ENCODE measurements around the gene GP1BB.

GP1BB gene

GRCh38 chr22:19766511-19767426 lies 43.4 kb downstream of the GP1BB start:
- no peak for DNase-seq (ENCODE audit: low read depth in 3 of 3)

GRCh38 chr22:19767427-19768341 lies 44.3 kb downstream of the GP1BB start:
- no peak for DNase-seq (ENCODE audit: low read depth in 3 of 3)

GRCh38 chr22:19769393-19769715 lies 46.0 kb downstream of the GP1BB start:
- no peak for DNase-seq (ENCODE audit: low read depth in 3 of 3)

- DNase-seq (ENCODE audit: low read depth in 3 of 3): no peak
Measured at GRCh38 chr22:19770349-19771220, 47.2 kb downstream of the GP1BB start.

- DNase-seq (ENCODE audit: low read depth in 3 of 3): no peak
Measured at GRCh38 chr22:19772422-19772672, 49.0 kb downstream of the GP1BB start.

GRCh38 chr22:19772673-19773469 lies 49.5 kb downstream of the GP1BB start:
- no peak for DNase-seq (ENCODE audit: low read depth in 3 of 3)

- no peak for DNase-seq (ENCODE audit: low read depth in 3 of 3)
Measured at GRCh38 chr22:19773470-19774040, 50.2 kb downstream of the GP1BB start.

Measured in stimulated activated CD4-positive, alpha-beta T cell treated with anti-CD3 and anti-CD28 coated beads, TNF-alpha, amount 100 ng/mL, for 4 hours (primary cell).